Astrocyte (in vitro differentiated cells and primary cell): ENCODE results near the gene SCARF2.

Experiments
- CTCF ChIP-seq: IDR thresholded peaks from 2 replicates; pipeline ENCODE4 v1.5.1; 2011; ENCODE audit warnings: low read depth, mild to moderate bottlenecking, inconsistent platforms, low read length, moderate library complexity; ENCODE audit not compliant: insufficient read depth
- EZH2 ChIP-seq: IDR thresholded peaks from 2 replicates; pipeline ENCODE4 v1.6.1; 2012; ENCODE audit warnings: mild to moderate bottlenecking, low read length, inconsistent platforms; ENCODE audit not compliant: insufficient read depth

DNA sequence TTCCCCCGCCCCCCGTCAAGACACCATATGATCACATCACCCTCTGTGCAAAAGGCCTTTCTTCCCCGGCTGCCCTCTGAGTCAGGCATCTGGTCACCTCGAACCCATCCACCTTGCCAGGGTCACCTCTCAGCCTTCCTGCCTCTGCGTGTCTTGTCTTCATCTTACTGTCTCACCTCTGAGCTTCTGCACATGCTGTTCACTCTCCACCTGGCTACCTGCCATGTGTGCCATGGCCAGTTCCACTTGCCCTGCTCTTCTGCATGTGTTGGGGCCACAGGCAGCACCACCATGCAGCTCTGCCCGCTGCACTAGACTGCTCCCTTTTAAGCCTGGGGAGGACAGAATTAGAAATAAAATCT is 33.9 kb downstream of the SCARF2 start:
- TF ChIP-seq CTCF, result no peak
- no peak for TF ChIP-seq EZH2
